Stimulated activated CD4-positive, alpha-beta T cell treated with anti-CD3 and anti-CD28 coated beads, Interleukin-4, amount 100 ng/mL, for 1 hour (primary cell): ENCODE results near the gene MBD3.
"Not testable (repeated sequence)": the region's sequence is repeated elsewhere in the genome, so short reads cannot be mapped to it uniquely, and the experiment has no call there.

ENCODE experiments used
- DNase-seq: peaks from one replicate; pipeline ENCODE4 v3.0.0-alpha.2; 2020

Gene MBD3

DNA sequence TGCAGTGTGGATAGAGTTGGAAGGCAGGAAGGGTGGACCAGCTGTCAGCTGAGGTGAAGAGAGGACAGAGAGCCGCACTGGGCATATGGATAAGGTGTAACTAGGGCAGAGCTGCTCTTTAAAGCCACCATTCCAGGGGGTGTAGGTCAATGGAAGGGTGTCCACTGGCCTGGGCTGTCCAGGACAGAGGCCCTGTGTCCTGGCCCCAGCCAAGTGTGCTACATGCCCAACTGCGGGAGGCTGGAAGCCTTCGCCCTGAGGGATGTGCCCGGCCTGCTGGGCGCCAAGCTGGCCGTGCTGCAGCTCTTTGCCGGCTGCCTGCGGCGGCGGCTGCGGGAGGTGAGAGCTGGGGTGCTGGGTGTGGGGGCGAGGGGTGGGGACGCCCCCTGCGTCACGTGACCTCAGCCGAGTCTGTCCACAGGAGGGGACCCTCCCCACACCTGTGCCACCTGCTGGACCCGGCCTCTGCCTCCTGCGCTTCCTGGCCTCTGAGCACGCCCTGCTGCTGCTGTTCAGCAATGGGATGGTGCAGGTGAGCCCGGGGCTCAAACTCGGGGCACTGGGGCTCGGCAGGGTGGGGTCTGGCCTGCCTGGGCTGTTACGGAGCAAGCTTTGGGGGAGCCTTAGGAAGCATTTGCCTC, 59.0 kb downstream of the MBD3 start:
- DNase-seq, result no peak

DNA sequence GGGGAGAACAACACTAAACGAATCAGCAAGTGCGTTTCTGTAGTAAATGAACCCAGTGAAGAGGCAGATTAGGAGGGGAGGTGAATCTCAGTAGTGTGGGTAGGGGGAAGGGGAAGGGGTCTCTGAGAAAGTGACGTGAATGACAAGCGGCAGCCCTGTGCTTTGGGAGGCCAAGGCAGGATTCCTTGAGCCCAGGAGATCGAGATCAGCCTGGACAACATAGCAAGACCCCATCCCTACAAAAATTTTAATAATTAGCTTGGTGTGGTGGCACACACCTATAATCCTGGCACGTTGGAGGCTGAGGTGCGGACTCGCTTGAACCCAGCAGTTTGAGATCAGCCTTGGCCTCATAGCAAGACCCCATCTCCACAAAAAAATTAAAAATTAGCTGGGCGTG, 60.7 kb downstream of the MBD3 start:
- no peak for DNase-seq

GRCh38 chr19:1531587-1531986, 61.1 kb downstream of the MBD3 start:
- no peak for DNase-seq

DNA sequence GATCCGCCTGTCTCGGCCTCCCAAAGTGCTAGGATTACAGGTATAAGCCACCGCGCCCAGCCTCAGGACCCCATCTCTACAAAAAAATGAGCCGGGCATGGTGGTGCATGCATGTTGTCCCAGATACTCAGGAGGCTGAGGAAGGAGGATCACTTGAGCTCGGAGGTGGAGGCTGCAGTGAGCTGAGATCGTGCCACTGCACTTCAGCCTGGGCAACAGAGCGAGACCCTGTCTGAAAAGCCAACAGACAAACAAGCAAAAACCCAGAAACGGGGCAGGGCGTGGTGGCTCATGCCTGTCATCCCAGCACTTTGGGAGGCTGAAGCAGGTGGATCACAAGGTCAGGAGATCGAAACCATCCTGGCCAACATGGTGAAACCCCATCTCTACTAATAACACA, 61.8 kb downstream of the MBD3 start:
- not testable (repeated sequence) for DNase-seq

- DNase-seq, result no peak
These were observed 63.2 kb downstream of the MBD3 start for GRCh38 chr19:1529430-1529816.

- no peak for DNase-seq
These were observed 63.9 kb downstream of the MBD3 start for GRCh38 chr19:1528596-1529429.

- DNase-seq, result no peak
These were observed 64.9 kb downstream of the MBD3 start for GRCh38 chr19:1527650-1528309.

- DNase-seq, result no peak
These were observed 65.6 kb downstream of the MBD3 start for GRCh38 chr19:1526979-1527649.

GRCh38 chr19:1526066-1526778, 66.4 kb downstream of the MBD3 start:
- no peak for DNase-seq

DNA sequence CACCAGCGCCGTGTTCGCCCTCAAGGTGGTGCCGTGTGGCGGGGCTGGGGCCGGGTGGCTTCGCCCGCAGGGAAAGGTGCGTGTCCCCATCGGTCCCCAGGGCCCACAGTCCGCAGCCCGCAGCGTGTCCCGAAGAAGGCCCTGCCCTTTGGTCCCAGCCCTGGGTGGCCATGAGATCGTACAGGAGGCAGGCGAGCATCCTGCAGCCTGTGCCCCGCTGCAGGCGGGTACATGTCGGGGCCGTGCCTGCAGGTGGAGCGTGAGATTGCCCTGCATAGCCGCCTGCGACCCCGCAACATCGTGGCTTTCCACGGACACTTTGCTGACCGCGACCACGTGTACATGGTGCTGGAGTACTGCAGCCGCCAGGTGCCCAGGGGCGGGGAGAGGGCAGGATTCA, 67.3 kb downstream of the MBD3 start:
- DNase-seq, result no peak

DNA sequence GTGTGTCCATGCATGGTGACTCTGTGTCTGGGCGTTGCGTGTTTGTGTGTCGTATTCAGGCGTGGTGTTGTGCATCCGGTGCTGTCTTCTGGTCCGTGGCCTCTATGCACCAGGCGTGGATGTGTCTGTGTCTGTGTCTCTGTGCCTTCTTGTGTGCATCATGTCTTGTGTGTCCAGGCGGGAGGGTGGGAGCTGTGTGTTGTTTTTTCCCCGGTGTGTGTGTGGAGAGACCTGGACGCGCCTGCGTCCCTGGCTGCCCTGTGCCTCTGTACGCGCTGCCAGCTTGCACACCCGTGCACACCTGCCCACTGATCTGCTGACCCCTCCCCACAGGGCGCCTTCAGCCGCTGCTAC, 67.7 kb downstream of the MBD3 start:
- no peak for DNase-seq

GRCh38 chr19:1524287-1524971, 68.2 kb downstream of the MBD3 start:
- no peak for DNase-seq
